ENCODE results near the gene MYO3B. TPM values are rescaled to one million over a fixed set of nuclear protein-coding genes. Genes with fewer than 3 reads are reported as not detected.

The MYO3B gene
- total and polyA plus RNA-seq, 2 of the 8 experiments (the other 6 are each of a cell fraction or from before 2014, with no cell fraction given), result 0.17 to 0.19 TPM

DNA sequence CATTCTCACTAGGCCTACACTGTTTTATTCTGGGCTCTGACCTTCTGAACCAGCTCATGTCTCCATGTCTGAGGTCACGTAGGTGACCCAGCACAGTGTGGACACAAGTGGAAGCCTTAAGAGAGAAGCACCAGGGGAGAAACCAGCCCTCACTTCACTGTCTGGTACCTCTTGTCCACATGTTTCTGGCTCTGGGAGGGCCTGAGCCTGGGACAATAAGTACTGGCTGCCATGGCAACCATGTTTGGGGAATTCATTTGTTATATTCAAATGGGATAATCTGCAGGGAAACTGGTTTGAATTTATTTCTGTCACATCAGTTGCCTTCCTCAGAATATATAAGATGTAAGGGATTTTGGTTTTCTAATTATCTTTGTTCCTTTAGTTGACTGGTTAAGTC lies 23.3 kb downstream of the MYO3B start:
- H3K4ac ChIP-seq (replicated peaks; ENCODE audit: insufficient read length, low read depth, low read length), result no peak overlapping the region
- H3K18ac ChIP-seq (ENCODE audit: extremely low read depth, low read length), result no peak overlapping the region
- no peaks in the 10 kb centered on the region for H3K23me2 ChIP-seq (ENCODE audit: low read depth, low read length)
- H3K27ac ChIP-seq (ENCODE audit: low read depth, low read length), result no peak overlapping the region
- no peak overlapping the region for H2BK20ac ChIP-seq (ENCODE audit: low read length)
- no peak overlapping the region for H3K4me3 ChIP-seq (ENCODE audit: extremely low read depth in 1 of 4, insufficient read depth in 2 of 4, low read depth in 3 of 4, low read length in 4 of 4)
- no peaks in the 10 kb centered on the region for H3K4me1 ChIP-seq (replicated peaks in 1 of 4; ENCODE audit: control insufficient read depth in 3 of 4, insufficient read depth in 4 of 4, low read length in 3 of 4)
- no peaks in the 10 kb centered on the region for H3K9me3 ChIP-seq (ENCODE audit: insufficient read depth in 2 of 2, low read depth in 1 of 2, low read length in 1 of 2)
- DNase-seq (ENCODE audit: low read depth in 1 of 2, low spot score in 2 of 2), result no peak
- no peak overlapping the region for H4K5ac ChIP-seq (ENCODE audit: insufficient read length, low read depth, low read length)
- no peak overlapping the region for H3K56ac ChIP-seq (replicated peaks; ENCODE audit: insufficient read length, low read depth, low read length)
- H2BK5ac ChIP-seq (ENCODE audit: low read depth, low read length), result no peak overlapping the region
- no peaks in the 10 kb centered on the region for H4K20me1 ChIP-seq (replicated peaks in 1 of 2; ENCODE audit: control insufficient read depth in 1 of 2, insufficient read depth in 2 of 2, low read length in 2 of 2)
- 92% methylated on average over 1 of the region's 1 CpG; no CpG with 5 or more reads in 1 of the 2 experiments for WGBS, 2 experiments (ENCODE audit: extremely low coverage in 1 of 2, insufficient coverage in 1 of 2, insufficient read length in 1 of 2, insufficient replicate concordance in 2 of 2, low coverage in 1 of 2, low lambda C conversion rate in 2 of 2, missing lambda C conversion rate in 1 of 2)
- no peak overlapping the region for H2BK12ac ChIP-seq (ENCODE audit: low read depth, low read length)
- no peak overlapping the region for H2AK5ac ChIP-seq (ENCODE audit: low read depth, low read length)
- peak overlapping the region; percentile 25; the same call in 1 of the 2 replicates for H2BK15ac ChIP-seq (ENCODE audit: low read length)
- no peak overlapping the region for H2AFZ ChIP-seq (ENCODE audit: low read length)
- ChIA-PET POLR2A (ENCODE audit: partially characterized antibody) (no interaction called here), CTCF (ENCODE audit: partially characterized antibody) (interaction anchor here (0.7 kb wide), 1 partner anchor 35 kb away, joined by 3 read pairs; no protein-coding TSS in a partner anchor)
- H4K91ac ChIP-seq (replicated peaks; ENCODE audit: insufficient read length, low read length), result no peak overlapping the region
- H2BK120ac ChIP-seq (replicated peaks; ENCODE audit: low read depth, low read length), result no peak overlapping the region
- H3K36me3 ChIP-seq (ENCODE audit: control insufficient read depth in 2 of 4, insufficient read depth in 4 of 4, low read length in 3 of 4), result no peaks in the 10 kb centered on the region
- no peaks in the 10 kb centered on the region for H3K79me1 ChIP-seq (ENCODE audit: low read depth, low read length)
- no peak overlapping the region for H4K8ac ChIP-seq (ENCODE audit: extremely low read depth, insufficient read depth, low read length)
- no peak overlapping the region for H3K4me2 ChIP-seq (ENCODE audit: insufficient read depth in 1 of 2, low read depth in 2 of 2, low read length in 2 of 2)
- H3K14ac ChIP-seq (ENCODE audit: insufficient read length), result no peak overlapping the region
- H3K9ac ChIP-seq (replicated peaks in 1 of 4; ENCODE audit: extremely low read depth in 1 of 4, low read depth in 3 of 4, low read length in 3 of 4), result no peak overlapping the region
- H3K23ac ChIP-seq (ENCODE audit: insufficient read length), result no peak overlapping the region
- no peak for FAIRE-seq
- H3K27me3 ChIP-seq (replicated peaks in 1 of 4; ENCODE audit: control insufficient read depth in 3 of 4, extremely low read depth in 1 of 4, insufficient read depth in 3 of 4, low read length in 3 of 4), result no peaks in the 10 kb centered on the region
- H3K79me2 ChIP-seq (ENCODE audit: control insufficient read depth in 1 of 2, insufficient read depth in 2 of 2, low read length in 2 of 2), result no peaks in the 10 kb centered on the region
- no peak for TF ChIP-seq SRF (IDR thresholded peaks at IDR 0.05; ENCODE audit: low read depth, low read length)
- no peak for TF ChIP-seq POLR2A (IDR thresholded peaks at IDR 0.05; ENCODE audit: control extremely low read depth in 1 of 2, low read depth in 2 of 2, low read length in 2 of 2)
- no peak for TF ChIP-seq CTBP2 (IDR thresholded peaks at IDR 0.05; ENCODE audit: borderline replicate concordance, insufficient read depth, insufficient read length, low read length)
- no peak for TF ChIP-seq POLR2AphosphoS5 (IDR thresholded peaks at IDR 0.05; ENCODE audit: low read depth, low read length)
- TF ChIP-seq EP300 (IDR thresholded peaks at IDR 0.05; ENCODE audit: borderline replicate concordance in 1 of 2, low read depth in 2 of 2, low read length in 2 of 2), result no peak
- TF ChIP-seq SP1 (IDR thresholded peaks at IDR 0.05; ENCODE audit: low read depth, low read length), result no peak
- TF ChIP-seq PHF8 (conservative IDR thresholded peaks at IDR 0.05; ENCODE audit: low read depth, low read length), result no peak
- TF ChIP-seq CREB1 (IDR thresholded peaks at IDR 0.05), result no peak
- no peak for TF ChIP-seq ZNF274 (IDR thresholded peaks at IDR 0.05; ENCODE audit: borderline replicate concordance, extremely low read depth, low read length)
- no peak for TF ChIP-seq YY1 (IDR thresholded peaks at IDR 0.05; ENCODE audit: low read depth, low read length)
- no peak for TF ChIP-seq HDAC2 (IDR thresholded peaks at IDR 0.05; ENCODE audit: borderline replicate concordance in 1 of 2, low read depth in 2 of 2, low read length in 2 of 2)
- TF ChIP-seq CBX8 (IDR thresholded peaks at IDR 0.05; ENCODE audit: borderline replicate concordance, low read depth, low read length), result no peak
- TF ChIP-seq SAP30 (IDR thresholded peaks at IDR 0.05; ENCODE audit: insufficient read depth, insufficient replicate concordance, low read length), result no peak
- TF ChIP-seq EGR1 (IDR thresholded peaks at IDR 0.05; ENCODE audit: borderline replicate concordance, low read depth, low read length), result no peak
- TF ChIP-seq BACH1 (IDR thresholded peaks at IDR 0.05; ENCODE audit: low read length), result no peak
